Effector CD4-positive, alpha-beta T cell (primary cell): ENCODE results near the gene GGN.
A peak's percentile ranks its signal among the peaks of the same experiment; 100 is the strongest.
"Not testable (repeated sequence)": the region's sequence is repeated elsewhere in the genome, so short reads cannot be mapped to it uniquely, and the experiment has no call there.

Source experiments
- DNase-seq: peaks from one replicate; pipeline ENCODE4 v3.0.0-alpha.2; 2020
- total RNA-seq: gene quantifications from one replicate; lab custom pipeline; 2026; lab: John Stamatoyannopoulos, UW

The GGN gene
- 1.3 reads per million for total RNA-seq

- DNase-seq, result peak; percentile 70
Observed at GRCh38 chr19:38387550-38388348, at the start of gene GGN. GGN (minus strand) TSS chr19:38388034; CDS start chr19:38387261, 773 bp downstream.

- DNase-seq, result no peak
Observed at GRCh38 chr19:38437295-38437694, 49.5 kb upstream of the GGN start.

- no peak for DNase-seq
Observed at GRCh38 chr19:38434549-38435051, 46.8 kb upstream of the GGN start.

- no peak for DNase-seq
Observed at GRCh38 chr19:38433268-38433733, 45.5 kb upstream of the GGN start, which contains the start of gene RYR1. RYR1 (plus strand) TSS chr19:38433691; CDS start chr19:38433830, 139 bp downstream.

- no peak for DNase-seq
Observed at GRCh38 chr19:38430931-38431330, 43.1 kb upstream of the GGN start.

- no peak for DNase-seq
Observed at GRCh38 chr19:38429811-38430156, 42.0 kb upstream of the GGN start.

GRCh38 chr19:38429055-38429810, 41.4 kb upstream of the GGN start:
- no peak for DNase-seq

- DNase-seq, result not testable (repeated sequence)
Observed at GRCh38 chr19:38427035-38427677, 39.3 kb upstream of the GGN start.

GRCh38 chr19:38425810-38426466, 38.1 kb upstream of the GGN start, which contains the start of gene RASGRP4:
RASGRP4 (minus strand) TSS chr19:38426219; CDS start chr19:38426091, 128 bp downstream.
- peak; percentile 14 for DNase-seq

GRCh38 chr19:38425222-38425809, 37.5 kb upstream of the GGN start:
- DNase-seq, result no peak

GRCh38 chr19:38424272-38424671, 36.4 kb upstream of the GGN start:
- DNase-seq, result no peak

GRCh38 chr19:38422438-38422837, 34.6 kb upstream of the GGN start:
- no peak for DNase-seq

- DNase-seq, result no peak
Observed at GRCh38 chr19:38421856-38422255, 34.0 kb upstream of the GGN start.

- no peak for DNase-seq
Observed at GRCh38 chr19:38420935-38421334, 33.1 kb upstream of the GGN start.

- peak; percentile 13 for DNase-seq
Observed at GRCh38 chr19:38417544-38418506, 30.0 kb upstream of the GGN start.

- DNase-seq, result no peak
Observed at GRCh38 chr19:38417146-38417543, 29.3 kb upstream of the GGN start.

- DNase-seq, result no peak
Observed at GRCh38 chr19:38413416-38413815, 25.6 kb upstream of the GGN start.

- no peak for DNase-seq
Observed at GRCh38 chr19:38412961-38413360, 25.1 kb upstream of the GGN start.

GRCh38 chr19:38412491-38412890, 24.7 kb upstream of the GGN start:
- no peak for DNase-seq

- not testable (repeated sequence) for DNase-seq
Observed at GRCh38 chr19:38411898-38412297, 24.1 kb upstream of the GGN start.
